HepG2 (cell line): ENCODE results near the gene EHD4.

ENCODE experiments used
- ATF2 ChIP-seq: sonication (generic); formaldehyde crosslinking; IDR thresholded peaks from 2 replicates; pipeline ENCODE4 v1.4.0; 2020; ENCODE audit warnings: missing genetic modification reagents
- CBX5 ChIP-seq: sonication (generic); formaldehyde crosslinking; IDR thresholded peaks from 2 replicates; pipeline ENCODE4 v1.4.0; 2020; ENCODE audit warnings: missing genetic modification reagents, borderline replicate concordance
- CTCF ChIP-seq: sonication (generic); formaldehyde crosslinking; IDR thresholded peaks from 2 replicates; pipeline ENCODE4 v1.5.0; 2020; ENCODE audit warnings: mild to moderate bottlenecking, missing genetic modification reagents, moderate library complexity
- FOXC1 ChIP-seq: sonication (generic); formaldehyde crosslinking; IDR thresholded peaks from 2 replicates; pipeline ENCODE4 v1.8.0; 2022; ENCODE audit warnings: mild to moderate bottlenecking, missing genetic modification reagents, borderline replicate concordance
- HDAC2 ChIP-seq: sonication (generic); formaldehyde crosslinking; IDR thresholded peaks from 2 replicates; pipeline ENCODE4 v1.4.0; 2020; ENCODE audit warnings: missing genetic modification reagents
- PATZ1 ChIP-seq: sonication (generic); formaldehyde crosslinking; IDR thresholded peaks from 2 replicates; pipeline ENCODE4 v1.4.0; 2020; ENCODE audit warnings: missing genetic modification reagents
- POLR2A ChIP-seq, 2 experiments: IDR thresholded peaks; 2 replicates each; pipeline ENCODE4 v1.6.1; 2011; ENCODE audit warnings: low read depth in 2 of 2, low read length in 2 of 2, mild to moderate bottlenecking in 1 of 2, moderate library complexity in 1 of 2; ENCODE audit not compliant: insufficient read depth in 1 of 2
- ZFP1 ChIP-seq: IDR thresholded peaks from 2 replicates; pipeline ENCODE4 v1.6.1; 2016
- ZNF839 ChIP-seq: sonication (generic); formaldehyde crosslinking; IDR thresholded peaks from 2 replicates; pipeline ENCODE4 v1.4.0; 2020; ENCODE audit warnings: missing genetic modification reagents, mild to moderate bottlenecking, borderline replicate concordance
- TF ChIP-seq, protein P1 (sequence below): sonication (generic); formaldehyde crosslinking; IDR thresholded peaks from 2 replicates; pipeline ENCODE4 v1.8.0; 2022; ENCODE audit warnings: missing genetic modification reagents, mild to moderate bottlenecking, borderline replicate concordance
- TF ChIP-seq, protein P2 (sequence below), 2 experiments: sonication (generic) in 1 of 2; formaldehyde crosslinking in 1 of 2; IDR thresholded peaks; 2 replicates each; pipeline versions ENCODE4 v1.4.0 to v1.6.1; 2018 to 2020; ENCODE audit warnings: missing genetic modification reagents in 2 of 2, borderline replicate concordance in 1 of 2, low read depth in 1 of 2, mild to moderate bottlenecking in 1 of 2, missing biosample characterization in 1 of 2

GRCh38 chr15:41905036-41905793, 67.1 kb downstream of the EHD4 start:
- no peak for TF ChIP-seq PATZ1 (CRISPR knock-in tag)
- TF ChIP-seq, protein P1, sequence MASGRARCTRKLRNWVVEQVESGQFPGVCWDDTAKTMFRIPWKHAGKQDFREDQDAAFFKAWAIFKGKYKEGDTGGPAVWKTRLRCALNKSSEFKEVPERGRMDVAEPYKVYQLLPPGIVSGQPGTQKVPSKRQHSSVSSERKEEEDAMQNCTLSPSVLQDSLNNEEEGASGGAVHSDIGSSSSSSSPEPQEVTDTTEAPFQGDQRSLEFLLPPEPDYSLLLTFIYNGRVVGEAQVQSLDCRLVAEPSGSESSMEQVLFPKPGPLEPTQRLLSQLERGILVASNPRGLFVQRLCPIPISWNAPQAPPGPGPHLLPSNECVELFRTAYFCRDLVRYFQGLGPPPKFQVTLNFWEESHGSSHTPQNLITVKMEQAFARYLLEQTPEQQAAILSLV (CRISPR knock-in tag): no peak
- no peak for TF ChIP-seq ZFP1 (CRISPR knock-in tag)
- no peak for TF ChIP-seq CTCF (CRISPR knock-in tag)
- TF ChIP-seq POLR2A (IDR thresholded peaks at IDR 0.05; ENCODE audit: insufficient read depth in 1 of 2, low read depth in 2 of 2, low read length in 2 of 2): no peak
- TF ChIP-seq, protein P2, sequence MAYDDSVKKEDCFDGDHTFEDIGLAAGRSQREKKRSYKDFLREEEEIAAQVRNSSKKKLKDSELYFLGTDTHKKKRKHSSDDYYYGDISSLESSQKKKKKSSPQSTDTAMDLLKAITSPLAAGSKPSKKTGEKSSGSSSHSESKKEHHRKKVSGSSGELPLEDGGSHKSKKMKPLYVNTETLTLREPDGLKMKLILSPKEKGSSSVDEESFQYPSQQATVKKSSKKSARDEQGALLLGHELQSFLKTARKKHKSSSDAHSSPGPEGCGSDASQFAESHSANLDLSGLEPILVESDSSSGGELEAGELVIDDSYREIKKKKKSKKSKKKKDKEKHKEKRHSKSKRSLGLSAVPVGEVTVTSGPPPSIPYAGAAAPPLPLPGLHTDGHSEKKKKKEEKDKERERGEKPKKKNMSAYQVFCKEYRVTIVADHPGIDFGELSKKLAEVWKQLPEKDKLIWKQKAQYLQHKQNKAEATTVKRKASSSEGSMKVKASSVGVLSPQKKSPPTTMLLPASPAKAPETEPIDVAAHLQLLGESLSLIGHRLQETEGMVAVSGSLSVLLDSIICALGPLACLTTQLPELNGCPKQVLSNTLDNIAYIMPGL (CRISPR knock-in tag; IDR thresholded peaks at IDR 0.05; ENCODE audit: borderline replicate concordance in 1 of 2, low read depth in 1 of 2): no peak
- no peak for TF ChIP-seq ZNF839
- no peak for TF ChIP-seq CBX5
- TF ChIP-seq FOXC1 (CRISPR knock-in tag): no peak
- no peak for TF ChIP-seq ATF2 (CRISPR knock-in tag)
- TF ChIP-seq HDAC2 (CRISPR knock-in tag): no peak
